D721Med (cell line): ENCODE results near the gene HPS4.

Experiments
- DNase-seq: peaks from one replicate; pipeline ENCODE4 v3.0.0; 2011; ENCODE audit warnings: low spot score; ENCODE audit not compliant: insufficient read length
- FAIRE-seq: peaks from 2 replicates; lab custom pipeline; 2011; peaks lifted over from hg19 to GRCh38; lab: Jason Lieb, UNC
- CTCF ChIP-seq: IDR thresholded peaks from 2 replicates; pipeline ENCODE4 v1.5.1; 2012; ENCODE audit warnings: mild to moderate bottlenecking, control low read depth; ENCODE audit not compliant: insufficient read depth; ENCODE audit errors: missing control alignments

Gene HPS4

DNA sequence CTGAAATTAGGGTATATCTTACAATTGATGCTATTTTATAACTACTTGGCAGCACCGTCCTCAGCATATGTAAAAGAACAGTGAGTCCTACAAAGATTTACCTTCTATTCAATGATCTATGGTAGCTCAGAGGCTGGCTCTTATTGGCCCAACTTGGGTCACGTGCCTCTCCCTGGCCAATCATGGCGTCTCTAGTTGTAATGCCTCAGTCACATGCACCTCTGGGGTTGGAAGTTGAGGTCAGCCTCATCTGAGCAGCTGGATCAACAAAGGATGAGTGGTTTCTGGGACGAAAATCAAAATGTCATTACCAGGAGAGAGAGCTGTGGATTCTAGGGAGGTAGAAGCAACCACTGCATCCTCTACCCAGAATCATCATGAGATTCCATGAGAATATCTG is 77.5 kb downstream of the HPS4 start:
- DNase-seq (no peak), FAIRE-seq (no peak)
- TF ChIP-seq CTCF: no peak

DNA sequence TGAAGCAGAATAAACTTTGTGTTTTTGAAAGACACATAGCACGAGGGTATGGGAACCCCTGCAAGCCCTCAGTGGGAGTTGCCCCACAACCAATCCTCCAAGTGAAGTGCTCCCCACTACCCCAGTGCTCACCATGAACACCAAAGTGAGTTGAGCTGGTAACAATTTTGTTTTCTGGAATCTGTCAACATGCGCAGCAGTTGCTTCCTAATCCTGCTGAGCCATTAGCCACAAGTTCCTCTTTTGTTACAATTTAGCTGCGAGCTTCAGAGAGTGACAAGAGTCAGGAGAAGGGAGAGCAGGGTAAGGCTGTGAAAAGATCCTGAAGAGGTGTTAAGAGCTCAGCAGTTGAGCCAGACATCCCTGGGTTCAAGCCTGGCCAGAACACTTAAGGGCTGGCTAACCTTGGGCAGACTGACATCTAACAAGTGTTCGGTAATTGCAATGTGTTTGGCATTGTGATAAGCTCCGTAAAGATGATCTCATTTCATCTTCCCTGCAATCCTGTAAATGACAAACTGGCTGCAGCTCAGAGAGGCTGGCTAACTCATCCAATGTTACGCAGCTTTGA is 78.6 kb downstream of the HPS4 start:
- FAIRE-seq: no peak
- TF ChIP-seq CTCF: no peak
- no peak for DNase-seq

DNA sequence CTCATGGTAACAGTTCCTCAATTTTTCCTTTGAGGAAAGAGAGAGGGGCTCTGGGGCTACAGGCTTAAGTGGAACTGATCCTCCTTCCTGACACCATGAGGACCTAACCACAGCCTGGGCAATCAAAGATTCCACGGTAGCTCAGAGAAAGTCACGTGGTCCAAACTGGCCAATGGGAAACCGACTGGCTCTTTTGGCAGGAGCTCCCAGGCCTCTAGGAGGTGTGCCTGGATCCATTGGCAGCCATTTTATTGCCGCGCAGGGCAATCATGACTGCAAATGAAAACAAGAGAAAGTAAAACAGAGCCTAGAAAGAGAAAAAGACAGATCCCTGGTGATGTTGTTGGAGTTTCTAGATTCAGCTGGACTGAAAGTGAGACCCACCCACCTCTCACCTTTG is 81.9 kb downstream of the HPS4 start:
- no peak for FAIRE-seq
- no peak for DNase-seq
- TF ChIP-seq CTCF: no peak
